ENCODE results near the gene ERBB3. TPM values are rescaled to one million over a fixed set of nuclear protein-coding genes. Genes with fewer than 3 reads are reported as not detected.

ERBB3 gene
- total and polyA plus RNA-seq, 2 of the 4 experiments (the other 2 are of a cell fraction), result 1.4 to 2.2 TPM

DNA sequence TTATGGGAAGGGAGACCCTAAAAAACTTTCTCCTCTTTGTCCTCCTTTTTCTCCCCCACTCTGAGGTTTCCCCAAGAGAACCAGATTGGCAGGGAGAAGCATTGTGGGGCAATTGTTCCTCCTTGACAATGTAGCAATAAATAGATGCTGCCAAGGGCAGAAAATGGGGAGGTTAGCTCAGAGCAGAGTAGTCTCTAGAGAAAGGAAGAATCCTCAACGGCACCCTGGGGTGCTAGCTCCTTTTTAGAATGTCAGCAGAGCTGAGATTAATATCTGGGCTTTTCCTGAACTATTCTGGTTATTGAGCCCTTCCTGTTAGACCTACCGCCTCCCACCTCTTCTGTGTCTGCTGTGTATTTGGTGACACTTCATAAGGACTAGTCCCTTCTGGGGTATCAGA is 42.8 kb upstream of the ERBB3 start:
- no peak overlapping the region for H3K23ac ChIP-seq (ENCODE audit: low read depth, low read length)
- no peak overlapping the region for H4K5ac ChIP-seq (ENCODE audit: low read depth, low read length)
- DNase-seq (no peak), ATAC-seq (ENCODE audit: low read depth) (no peak)
- H3K4me3 ChIP-seq (ENCODE audit: insufficient read depth, low read depth, low read length), result no peak overlapping the region
- H4K8ac ChIP-seq (ENCODE audit: low read depth in 2 of 2, low read length in 2 of 2), result no peak overlapping the region
- POLR2A ChIA-PET (ENCODE audit: unreplicated experiment), result interaction anchor here (0.6 kb wide), 1 partner anchor 219 kb away, joined by 3 read pairs; no protein-coding TSS in a partner anchor
- H3K9me1 ChIP-seq (ENCODE audit: insufficient read depth, low read length), result no peaks in the 10 kb centered on the region
- H2AFZ ChIP-seq (replicated peaks; ENCODE audit: low read length, poor library complexity), result no peak overlapping the region
- no peak overlapping the region for H3K4ac ChIP-seq (ENCODE audit: low read depth, low read length)
- no peak overlapping the region for H2BK15ac ChIP-seq (ENCODE audit: low read depth, low read length)
- WGBS, 2 experiments (ENCODE audit: extremely low coverage in 2 of 2, insufficient read length in 1 of 2), result 60% methylated on average over 1 of the region's 2 CpGs; no CpG with 5 or more reads in 1 of the 2 experiments
- H3K18ac ChIP-seq (ENCODE audit: low read depth, low read length), result no peak overlapping the region
- H4K91ac ChIP-seq (ENCODE audit: insufficient read depth, low read depth, low read length), result no peak overlapping the region
- in situ Hi-C loops (cut with MboI; ENCODE audit: low sequenced_read_pairs) (loop anchor here (5.0 kb wide), 1 partner anchor 40 kb away; the partner anchor contains the start of gene SUOX), dilution Hi-C loops (cut with HindIII; ENCODE audit: low sequenced_read_pairs, unreplicated experiment) (no loop called here), intact Hi-C loops (cut with micrococcal nuclease) (no loop called here)
- H3K9me3 ChIP-seq (ENCODE audit: control insufficient read depth, insufficient read depth, low read length), result no peaks in the 10 kb centered on the region
- no peaks in the 10 kb centered on the region for H3K4me1 ChIP-seq (ENCODE audit: control insufficient read depth, insufficient read depth, low read length)
- no peak overlapping the region for H3K56ac ChIP-seq (ENCODE audit: extremely low read depth, insufficient read depth, low read length)
- H3K27me3 ChIP-seq (ENCODE audit: control insufficient read depth, insufficient read depth, low read length), result no peaks in the 10 kb centered on the region
- CTCF ChIA-PET, result interaction anchor here (2.4 kb wide), 1 partner anchor 8 kb away, joined by 8 read pairs; no protein-coding TSS in a partner anchor
- no peak overlapping the region for H2BK20ac ChIP-seq (ENCODE audit: low read depth, low read length)
- H3K4me2 ChIP-seq (ENCODE audit: low read depth, low read length), result no peak overlapping the region
- H3K9ac ChIP-seq (ENCODE audit: low read depth, low read length), result no peak overlapping the region
- TF ChIP-seq RAD21 (IDR thresholded peaks at IDR 0.05; ENCODE audit: low read length) (no peak), POLR2A (IDR thresholded peaks at IDR 0.05; ENCODE audit: low read depth, low read length) (no peak)
- TF ChIP-seq, protein P1, sequence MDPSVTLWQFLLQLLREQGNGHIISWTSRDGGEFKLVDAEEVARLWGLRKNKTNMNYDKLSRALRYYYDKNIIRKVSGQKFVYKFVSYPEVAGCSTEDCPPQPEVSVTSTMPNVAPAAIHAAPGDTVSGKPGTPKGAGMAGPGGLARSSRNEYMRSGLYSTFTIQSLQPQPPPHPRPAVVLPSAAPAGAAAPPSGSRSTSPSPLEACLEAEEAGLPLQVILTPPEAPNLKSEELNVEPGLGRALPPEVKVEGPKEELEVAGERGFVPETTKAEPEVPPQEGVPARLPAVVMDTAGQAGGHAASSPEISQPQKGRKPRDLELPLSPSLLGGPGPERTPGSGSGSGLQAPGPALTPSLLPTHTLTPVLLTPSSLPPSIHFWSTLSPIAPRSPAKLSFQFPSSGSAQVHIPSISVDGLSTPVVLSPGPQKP (IDR thresholded peaks at IDR 0.05; ENCODE audit: borderline replicate concordance, low read depth, low read length), result no peak
- H4K20me1 ChIP-seq (ENCODE audit: insufficient read depth, low read length), result 0 out of 2 replicates have a peak, but pooled peaks cover 2% of the 10 kb centered on the region
- no peak overlapping the region for H3K27ac ChIP-seq (ENCODE audit: insufficient read depth, low read length)
- H3K36me3 ChIP-seq (ENCODE audit: control insufficient read depth, insufficient read depth, low read length), result peaks cover 31% of the 10 kb centered on the region
- peaks cover 0 to 10% of the 10 kb centered on the region in 2 experiments; a peak in 2 of 4 replicates for H3K79me1 ChIP-seq (ENCODE audit: low read depth in 1 of 2, low read length in 2 of 2)
- H2BK5ac ChIP-seq (ENCODE audit: low read depth, low read length, poor library complexity, severe bottlenecking), result no peak overlapping the region
- H3K14ac ChIP-seq (replicated peaks; ENCODE audit: low read depth, low read length), result no peak overlapping the region
- H2BK120ac ChIP-seq (ENCODE audit: low read depth, low read length), result no peak overlapping the region
- BruUV-seq (replicated peaks), result no TSS peak
- H2AK5ac ChIP-seq (ENCODE audit: low read depth, low read length), result no peak overlapping the region
- no peak overlapping the region for H2AK9ac ChIP-seq (replicated peaks; ENCODE audit: low read depth, low read length, poor library complexity)

Data from IMR-90 (cell line).